GM19463 (cell line): ENCODE measurements around the gene EGLN2.
"Not testable (repeated sequence)": the region's sequence is repeated elsewhere in the genome, so short reads cannot be mapped to it uniquely, and the experiment has no call there.

Experiments
- ATAC-seq: cut with Tn5 transposase; IDR thresholded peaks from one replicate; pipeline ENCODE4 v1.9.1; 2021; ENCODE audit warnings: mild to moderate bottlenecking, moderate library complexity; ENCODE audit not compliant: unreplicated experiment

Gene EGLN2

DNA sequence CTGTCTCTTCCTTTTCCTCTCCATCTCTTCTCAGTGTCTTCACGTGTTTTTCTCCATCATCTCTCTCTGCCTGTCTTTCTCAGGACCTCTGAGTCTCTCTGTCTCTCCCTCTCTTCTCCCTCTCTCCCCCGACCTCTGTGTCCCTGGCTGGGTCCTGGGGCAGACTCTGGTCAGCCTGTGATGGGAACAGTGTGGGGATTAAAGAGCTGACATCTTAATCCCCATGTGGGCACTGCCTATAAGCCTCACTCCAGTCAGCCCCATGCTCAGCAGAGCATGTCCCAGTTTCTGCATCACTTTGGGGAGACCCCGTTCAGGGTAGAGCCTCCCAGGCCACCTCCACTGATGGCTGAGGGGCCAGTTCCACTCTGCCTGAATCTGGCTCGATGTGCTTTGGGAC lies 16.2 kb downstream of the EGLN2 start:
- ATAC-seq = no peak

DNA sequence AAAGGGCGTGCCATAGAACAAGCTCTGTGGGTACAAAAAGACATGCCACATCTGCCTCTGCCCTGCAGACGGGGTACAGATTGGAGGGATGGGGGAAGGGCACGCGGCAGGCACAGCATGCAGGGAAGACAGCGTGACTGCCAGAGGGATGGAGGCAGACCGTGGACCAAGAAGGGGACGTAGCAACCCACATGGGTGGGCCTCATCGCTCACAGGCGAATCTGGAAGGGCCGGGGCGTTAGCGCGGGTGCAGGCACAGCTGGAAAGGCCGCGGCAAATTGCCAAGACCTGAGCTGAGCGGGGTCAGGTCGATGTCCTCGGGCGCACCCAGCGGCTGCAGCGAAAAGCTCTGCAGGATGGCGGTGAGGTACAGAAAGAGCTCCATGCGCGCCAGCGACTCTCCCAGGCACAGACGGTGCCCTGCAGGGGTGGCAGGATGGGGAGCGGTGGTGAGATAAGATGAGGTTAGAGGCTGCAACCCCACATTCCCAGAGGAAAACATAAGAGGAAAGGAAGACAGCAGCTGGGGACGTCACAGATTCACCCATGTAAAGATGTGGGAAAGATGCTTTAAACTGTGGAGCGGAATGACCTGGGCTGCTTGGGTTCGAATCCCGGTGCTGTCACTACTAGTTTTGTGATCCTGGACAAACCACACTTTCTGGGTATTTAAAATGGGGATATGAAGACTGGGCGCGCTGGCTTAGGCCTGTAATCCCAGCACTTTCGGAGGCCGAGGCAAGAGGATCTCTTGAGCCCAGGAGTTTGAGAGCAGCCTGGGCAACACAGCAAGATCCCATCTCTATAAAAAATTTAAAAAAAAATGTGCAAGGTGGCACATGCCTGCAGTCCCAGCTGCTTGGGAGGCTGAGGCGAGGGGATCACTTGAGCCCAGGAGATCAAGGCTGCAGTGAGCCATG lies 19.7 kb downstream of the EGLN2 start:
- not testable (repeated sequence) for ATAC-seq

DNA sequence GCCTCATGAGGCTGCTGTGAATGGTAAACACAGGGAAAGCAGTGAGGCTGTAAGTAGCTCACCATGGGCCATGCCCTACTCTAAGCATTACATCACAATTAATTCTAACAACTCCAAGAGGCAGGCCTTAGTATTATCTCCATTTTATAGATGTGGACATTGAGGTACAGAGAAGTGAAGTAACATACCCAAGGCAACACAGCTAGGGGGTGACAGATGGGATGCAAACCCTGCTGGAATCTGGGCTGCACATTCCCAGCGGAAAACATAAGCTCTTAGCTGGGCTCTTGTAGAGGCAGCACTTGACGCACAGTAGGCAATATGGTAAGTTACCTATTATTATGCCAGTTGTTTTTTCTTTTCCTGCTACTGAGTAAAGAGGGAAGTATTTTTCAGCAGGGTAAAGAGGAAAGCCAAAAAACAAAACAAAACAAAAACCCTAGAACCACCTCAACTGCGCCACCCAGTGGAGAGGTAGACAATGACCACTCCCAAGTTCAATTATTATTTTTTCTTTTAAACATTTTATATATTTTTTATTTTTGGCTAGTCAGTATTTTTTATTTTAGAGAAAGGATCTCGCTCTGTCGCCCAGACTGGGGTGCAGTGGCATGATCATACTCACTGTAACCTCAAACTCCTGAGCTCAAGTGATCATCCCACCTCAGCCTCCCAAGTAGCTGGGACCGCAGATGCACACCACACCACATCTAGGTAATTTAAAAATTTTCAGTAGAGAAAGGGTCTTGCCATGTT lies 20.7 kb downstream of the EGLN2 start:
- not testable (repeated sequence) for ATAC-seq

GRCh38 chr19:40822161-40822560 lies 23.2 kb downstream of the EGLN2 start:
- ATAC-seq = no peak

- ATAC-seq = not testable (repeated sequence)
Observed at GRCh38 chr19:40822704-40823553, 23.9 kb downstream of the EGLN2 start.

GRCh38 chr19:40824916-40825315 lies 25.9 kb downstream of the EGLN2 start:
- not testable (repeated sequence) for ATAC-seq

- ATAC-seq = not testable (repeated sequence)
Observed at GRCh38 chr19:40825460-40826095, 26.6 kb downstream of the EGLN2 start.

DNA sequence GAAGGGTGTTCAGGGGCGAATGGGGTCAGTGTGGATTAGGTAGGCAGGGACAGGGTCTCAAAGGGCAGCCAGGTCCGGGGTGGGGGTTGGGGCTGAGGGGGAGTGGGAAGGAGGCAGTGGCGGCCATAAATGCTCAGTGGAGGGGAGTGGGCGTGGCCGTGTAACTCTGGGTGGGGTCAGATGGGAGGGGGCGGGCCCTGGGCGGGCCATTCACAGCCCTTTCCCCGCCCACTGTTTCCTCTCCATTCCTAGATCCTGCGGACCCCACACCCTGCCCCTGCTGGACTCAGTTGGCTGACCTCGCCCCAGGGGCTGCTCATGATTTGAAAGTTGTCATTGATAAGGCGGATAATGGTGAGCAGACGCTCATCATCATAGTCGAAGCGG lies 27.3 kb downstream of the EGLN2 start:
- ATAC-seq = not testable (repeated sequence)

DNA sequence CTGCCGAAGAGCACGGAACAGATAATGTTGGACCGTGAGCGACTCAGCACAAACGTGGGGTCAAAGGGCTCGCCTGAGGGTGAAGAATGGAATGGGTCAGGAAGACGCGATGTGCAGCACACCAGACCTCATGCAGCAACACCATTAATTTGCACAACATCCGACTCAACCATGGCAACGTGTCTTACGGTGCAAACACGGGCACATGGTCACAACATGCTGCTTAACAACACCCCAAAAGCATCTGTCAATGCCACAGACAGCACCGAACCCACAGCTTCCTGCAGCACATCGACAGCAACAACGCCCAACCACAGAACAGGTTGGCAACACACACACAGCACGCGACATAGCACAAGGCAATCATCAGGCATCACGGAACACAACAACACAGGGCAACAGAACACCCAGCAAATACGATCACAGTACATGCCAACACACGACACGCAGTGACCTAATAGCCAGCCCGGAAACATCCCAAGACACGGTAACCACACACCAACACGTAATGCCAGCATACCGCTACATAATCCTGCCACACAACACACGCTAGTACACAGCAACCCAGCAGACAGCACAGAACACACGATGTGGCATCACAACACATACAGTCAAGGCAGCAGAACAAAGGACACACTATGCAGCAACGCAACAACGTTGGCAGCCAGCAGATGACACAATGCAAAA lies 27.9 kb downstream of the EGLN2 start:
- not testable (repeated sequence) for ATAC-seq

DNA sequence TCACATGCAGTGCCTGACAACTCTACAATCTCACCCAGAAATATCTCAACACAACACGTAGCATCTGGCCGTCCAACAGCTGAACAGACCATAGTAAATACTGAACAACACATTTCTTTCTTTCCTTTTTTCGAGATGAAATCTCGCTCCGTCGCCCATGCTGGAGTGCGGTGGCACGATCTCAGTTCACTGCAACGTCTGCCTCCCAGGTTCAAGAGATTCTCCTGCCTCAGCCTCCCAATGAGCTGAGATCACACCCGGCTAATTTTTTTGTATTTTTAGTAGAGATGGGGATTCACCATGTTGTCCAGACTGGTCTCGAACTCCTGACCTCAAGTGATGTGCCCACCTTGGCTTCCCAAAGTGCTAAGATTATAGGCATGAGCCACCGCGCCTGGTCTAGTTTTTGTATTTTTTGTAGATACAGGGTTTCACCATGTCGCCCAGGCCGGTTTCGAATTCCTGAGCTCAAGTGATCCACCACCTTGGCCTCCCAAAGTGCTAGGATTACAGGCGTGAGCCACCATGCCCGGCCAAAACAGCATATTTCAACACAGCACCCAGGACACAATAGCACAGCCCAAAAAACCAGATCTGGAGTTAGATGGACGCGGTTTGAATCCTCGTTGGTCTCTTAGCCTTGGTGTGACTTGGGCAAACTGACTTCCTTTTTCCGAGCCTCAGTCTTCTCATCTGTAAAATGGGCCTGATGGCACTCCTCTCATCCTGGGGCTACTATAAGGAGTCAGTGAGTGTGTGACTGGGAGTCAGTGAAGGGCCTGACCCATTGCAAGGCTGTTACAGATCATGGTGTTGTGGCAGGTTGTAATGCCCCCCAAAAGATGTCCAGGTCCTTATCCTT lies 28.6 kb downstream of the EGLN2 start:
- no peak for ATAC-seq

- no peak for ATAC-seq
Observed at GRCh38 chr19:40829205-40829604, 30.2 kb downstream of the EGLN2 start.

GRCh38 chr19:40830741-40831140 lies 31.8 kb downstream of the EGLN2 start:
- not testable (repeated sequence) for ATAC-seq

- ATAC-seq = no peak
Observed at GRCh38 chr19:40831502-40832430, 32.8 kb downstream of the EGLN2 start.

DNA sequence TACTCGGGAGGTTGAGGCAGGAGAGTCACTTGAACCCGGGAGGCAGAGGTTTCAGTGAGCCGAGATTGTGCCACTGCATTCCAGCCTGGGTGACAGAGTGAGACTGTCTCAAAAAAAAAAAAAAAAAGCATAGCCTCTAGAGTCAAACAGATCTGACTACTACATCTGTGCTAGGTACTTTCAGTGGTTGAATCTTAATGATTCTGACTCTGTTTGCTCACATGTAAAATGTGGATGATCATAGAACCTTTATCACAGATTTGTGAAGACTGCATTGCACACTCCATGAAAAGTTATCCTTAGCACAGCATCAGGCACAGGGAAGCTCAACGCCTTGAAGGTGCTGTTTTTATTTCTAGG lies 33.4 kb downstream of the EGLN2 start:
- ATAC-seq = not testable (repeated sequence)

DNA sequence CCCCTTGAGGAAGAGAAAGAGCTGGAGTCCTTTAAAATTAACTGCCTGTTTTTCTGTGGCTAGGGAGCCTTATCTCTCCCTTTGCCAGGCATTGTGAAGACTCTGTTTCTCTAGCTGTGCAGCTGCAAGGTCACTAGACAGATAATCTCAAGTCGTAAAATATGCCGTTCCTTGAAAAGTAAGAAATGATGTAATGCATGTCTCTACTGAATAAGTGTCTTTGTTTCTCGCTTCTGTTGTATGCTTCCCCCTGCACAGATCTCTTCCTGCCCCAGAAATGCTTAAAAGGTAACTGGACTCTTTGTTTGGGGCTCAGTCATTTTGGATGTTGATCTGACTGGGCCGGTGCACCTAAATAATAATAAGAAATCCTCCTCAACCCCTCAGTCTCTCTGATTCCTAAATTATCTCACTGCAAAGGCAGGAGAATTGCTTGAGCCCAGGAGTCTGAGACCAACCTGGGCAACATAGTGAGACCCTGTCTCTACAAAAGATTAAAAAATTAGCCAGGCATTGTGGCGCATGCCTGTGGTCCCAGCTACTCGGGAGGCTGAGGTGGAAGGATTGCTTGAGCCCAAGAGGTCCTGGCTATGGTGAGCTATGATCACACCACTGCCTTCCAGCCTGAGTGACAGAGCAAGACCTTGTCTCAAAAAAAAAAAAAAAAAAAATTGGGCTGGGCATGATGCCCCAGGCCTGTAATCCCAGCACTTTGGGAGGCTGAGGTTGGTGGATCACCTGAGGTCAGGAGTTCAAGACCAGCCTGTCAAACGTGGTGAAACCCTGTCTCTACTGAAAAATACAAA lies 34.9 kb downstream of the EGLN2 start:
- not testable (repeated sequence) for ATAC-seq

DNA sequence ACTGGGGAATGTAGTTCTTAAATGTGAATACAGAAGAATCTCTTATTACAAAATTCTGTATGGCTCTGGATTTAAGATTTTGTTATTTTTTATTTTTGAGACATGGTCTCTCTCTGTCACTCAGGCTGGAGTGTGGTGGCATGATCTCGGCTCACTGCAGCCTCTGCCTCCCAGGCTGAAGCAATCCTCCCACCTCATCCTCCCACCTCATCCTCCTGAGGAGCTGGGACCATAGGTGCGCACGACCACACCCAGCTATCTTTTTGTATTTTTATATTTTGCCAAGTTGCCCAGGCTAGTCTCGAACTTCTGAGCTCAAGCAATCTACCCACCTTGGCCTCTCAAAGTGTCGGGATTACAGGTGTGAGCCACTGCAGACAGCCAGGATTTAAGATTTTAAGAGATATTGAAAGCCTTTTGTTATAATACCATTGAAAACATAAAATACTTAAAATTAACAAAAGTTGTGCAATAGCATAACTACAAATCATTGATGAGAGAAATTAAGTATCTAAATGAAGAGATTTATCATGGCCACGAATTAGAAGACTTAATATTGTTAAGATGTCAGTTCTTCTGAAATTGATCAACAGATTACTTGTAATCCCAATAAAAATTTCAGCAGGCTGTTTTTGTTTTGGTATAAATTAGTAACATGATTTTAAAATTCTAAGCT lies 37.9 kb downstream of the EGLN2 start:
- ATAC-seq = no peak

GRCh38 chr19:40838477-40838876 lies 39.5 kb downstream of the EGLN2 start:
- ATAC-seq = not testable (repeated sequence)
